ENCODE results near the gene CLEC20A. TPM values are rescaled to one million over a fixed set of nuclear protein-coding genes. Genes with fewer than 3 reads are reported as not detected.
"Not testable (repeated sequence)": the region's sequence is repeated elsewhere in the genome, so short reads cannot be mapped to it uniquely, and the experiment has no call there.

CLEC20A gene
- total RNA-seq, 1 donor from 2014 or later, result not detected

- FAIRE-seq (no peak), DNase-seq (ENCODE audit: low spot score in 2 of 2) (no peak)
These were observed 33.3 kb upstream of the CLEC20A start for GRCh38 chr1:178530037-178530402.

GRCh38 chr1:178529364-178530036 is 32.7 kb upstream of the CLEC20A start:
- no peak for FAIRE-seq
- DNase-seq (ENCODE audit: low spot score in 2 of 2), result no peak

- DNase-seq (ENCODE audit: low spot score in 2 of 2) (no peak), FAIRE-seq (no peak)
These were observed 32.2 kb upstream of the CLEC20A start for GRCh38 chr1:178528953-178529335.

GRCh38 chr1:178528228-178528952 is 31.6 kb upstream of the CLEC20A start:
- DNase-seq (ENCODE audit: low spot score in 2 of 2) (no peak), FAIRE-seq (no peak)

GRCh38 chr1:178527117-178527516 is 30.4 kb upstream of the CLEC20A start:
- DNase-seq (ENCODE audit: low spot score in 2 of 2) (no peak), FAIRE-seq (no peak)

- no peak for FAIRE-seq
These were observed 24.5 kb upstream of the CLEC20A start for GRCh38 chr1:178521241-178521640.

GRCh38 chr1:178520803-178521202 is 24.0 kb upstream of the CLEC20A start:
- no peak for FAIRE-seq
- DNase-seq (ENCODE audit: low spot score in 2 of 2), result no peak

More at GRCh38 chr1:178521241-178521640, 24.5 kb upstream of the CLEC20A start:
- no peak for DNase-seq (ENCODE audit: low spot score in 2 of 2)

GRCh38 chr1:178518894-178519293 is 22.1 kb upstream of the CLEC20A start:
- DNase-seq (ENCODE audit: low spot score in 2 of 2) (no peak), FAIRE-seq (no peak)

GRCh38 chr1:178516110-178516509 is 19.3 kb upstream of the CLEC20A start:
- DNase-seq (ENCODE audit: low spot score in 2 of 2), result no peak
- no peak for FAIRE-seq

- no peak for FAIRE-seq
These were observed 16.7 kb upstream of the CLEC20A start for GRCh38 chr1:178513278-178513983.

GRCh38 chr1:178512566-178513277 is 16.0 kb upstream of the CLEC20A start, which contains the start of gene TEX35:
TEX35 (plus strand) TSS chr1:178513109; CDS start chr1:178513189, 80 bp downstream.
- DNase-seq (ENCODE audit: low spot score in 2 of 2) (no peak), FAIRE-seq (no peak)

More at GRCh38 chr1:178513278-178513983, 16.7 kb upstream of the CLEC20A start:
- no peak for DNase-seq (ENCODE audit: low spot score in 2 of 2)

- FAIRE-seq (no peak), DNase-seq (ENCODE audit: low spot score in 2 of 2) (no peak)
These were observed 13.4 kb upstream of the CLEC20A start for GRCh38 chr1:178510155-178510554.

GRCh38 chr1:178509414-178510007 is 12.7 kb upstream of the CLEC20A start:
- DNase-seq (ENCODE audit: low spot score in 2 of 2) (no peak), FAIRE-seq (no peak)

GRCh38 chr1:178506669-178507068 is 9.9 kb upstream of the CLEC20A start:
- no peak for DNase-seq (ENCODE audit: low spot score in 2 of 2)
- FAIRE-seq, result no peak

- FAIRE-seq (no peak), DNase-seq (ENCODE audit: low spot score in 2 of 2) (no peak)
These were observed 9.4 kb upstream of the CLEC20A start for GRCh38 chr1:178506177-178506576.

GRCh38 chr1:178504286-178504685 is 7.5 kb upstream of the CLEC20A start:
- no peak for FAIRE-seq
- DNase-seq (ENCODE audit: low spot score in 2 of 2), result no peak

- DNase-seq (ENCODE audit: low spot score in 2 of 2) (no peak), FAIRE-seq (no peak)
These were observed 7.1 kb upstream of the CLEC20A start for GRCh38 chr1:178503849-178504248.

- FAIRE-seq; DNase-seq (ENCODE audit: low spot score in 2 of 2): not testable (repeated sequence)
These were observed 6.6 kb upstream of the CLEC20A start for GRCh38 chr1:178503316-178503715.

- DNase-seq (ENCODE audit: low spot score in 2 of 2), result no peak
- no peak for FAIRE-seq
These were observed 6.1 kb upstream of the CLEC20A start for GRCh38 chr1:178502856-178503255.

GRCh38 chr1:178502330-178502714 is 5.6 kb upstream of the CLEC20A start:
- no peak for DNase-seq (ENCODE audit: low spot score in 2 of 2)
- no peak for FAIRE-seq

All from frontal cortex (tissue), 4 donors.